Fibroblast of the aortic adventitia (primary cell): Measurements from ENCODE around the gene ATP8B3. TPM values are rescaled to one million over a fixed set of nuclear protein-coding genes. Genes with fewer than 3 reads are reported as not detected.

Source experiments
- DNase-seq: peaks from one replicate; pipeline ENCODE4 v3.0.0-alpha.2; 2010; ENCODE audit warnings: low read depth
- H3K4me3 ChIP-seq: 2 replicates; pipeline ENCODE4 v1.5.1; 2011; ENCODE audit warnings: low read depth, mild to moderate bottlenecking, control low read depth, low read length, moderate library complexity
- total RNA-seq: library from RNA; depleted of rRNA; stranded (reverse); fragments of >200 nt; gene quantifications from 2 replicates; pipeline ENCODE4 v1.2.3, GENCODE V29; 2012; ENCODE audit warnings: low replicate concordance
- TF ChIP-seq, protein P1 (sequence below): IDR thresholded peaks from 2 replicates; pipeline ENCODE4 v1.5.1; 2011; ENCODE audit warnings: mild to moderate bottlenecking, low read length, control low read depth, inconsistent platforms; ENCODE audit not compliant: insufficient read depth

Gene ATP8B3
- total RNA-seq, 1 donor = 3.3 TPM

DNA sequence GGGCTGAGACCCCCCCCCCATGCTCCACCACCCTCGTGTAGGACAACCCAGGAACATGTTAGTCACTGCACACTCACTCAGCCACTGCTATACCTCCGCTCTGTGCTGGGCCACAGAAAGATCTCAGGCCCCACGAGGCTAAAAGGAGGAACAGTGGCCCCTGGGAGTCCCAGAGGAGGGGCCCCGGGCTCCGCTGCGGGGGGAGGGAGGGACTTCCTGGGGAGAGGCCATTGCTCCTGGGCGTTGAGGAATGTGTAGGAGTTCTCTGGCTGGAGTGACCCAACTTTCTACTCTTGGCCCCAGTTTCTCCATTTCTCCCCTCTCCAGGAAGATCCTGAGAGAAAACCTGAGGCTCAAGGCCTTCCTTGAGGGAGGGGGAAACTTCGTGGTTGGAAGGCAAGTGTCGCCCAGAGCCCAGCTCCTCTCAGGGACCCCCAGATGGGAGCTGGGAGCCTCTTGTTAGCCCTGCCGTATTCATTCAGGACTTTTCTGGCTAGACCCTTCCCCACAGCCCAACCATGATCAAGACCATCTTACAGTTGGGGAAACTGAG, 45.2 kb downstream of the ATP8B3 start:
- TF ChIP-seq, protein P1, sequence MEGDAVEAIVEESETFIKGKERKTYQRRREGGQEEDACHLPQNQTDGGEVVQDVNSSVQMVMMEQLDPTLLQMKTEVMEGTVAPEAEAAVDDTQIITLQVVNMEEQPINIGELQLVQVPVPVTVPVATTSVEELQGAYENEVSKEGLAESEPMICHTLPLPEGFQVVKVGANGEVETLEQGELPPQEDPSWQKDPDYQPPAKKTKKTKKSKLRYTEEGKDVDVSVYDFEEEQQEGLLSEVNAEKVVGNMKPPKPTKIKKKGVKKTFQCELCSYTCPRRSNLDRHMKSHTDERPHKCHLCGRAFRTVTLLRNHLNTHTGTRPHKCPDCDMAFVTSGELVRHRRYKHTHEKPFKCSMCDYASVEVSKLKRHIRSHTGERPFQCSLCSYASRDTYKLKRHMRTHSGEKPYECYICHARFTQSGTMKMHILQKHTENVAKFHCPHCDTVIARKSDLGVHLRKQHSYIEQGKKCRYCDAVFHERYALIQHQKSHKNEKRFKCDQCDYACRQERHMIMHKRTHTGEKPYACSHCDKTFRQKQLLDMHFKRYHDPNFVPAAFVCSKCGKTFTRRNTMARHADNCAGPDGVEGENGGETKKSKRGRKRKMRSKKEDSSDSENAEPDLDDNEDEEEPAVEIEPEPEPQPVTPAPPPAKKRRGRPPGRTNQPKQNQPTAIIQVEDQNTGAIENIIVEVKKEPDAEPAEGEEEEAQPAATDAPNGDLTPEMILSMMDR = no peak
- no peak for DNase-seq

DNA sequence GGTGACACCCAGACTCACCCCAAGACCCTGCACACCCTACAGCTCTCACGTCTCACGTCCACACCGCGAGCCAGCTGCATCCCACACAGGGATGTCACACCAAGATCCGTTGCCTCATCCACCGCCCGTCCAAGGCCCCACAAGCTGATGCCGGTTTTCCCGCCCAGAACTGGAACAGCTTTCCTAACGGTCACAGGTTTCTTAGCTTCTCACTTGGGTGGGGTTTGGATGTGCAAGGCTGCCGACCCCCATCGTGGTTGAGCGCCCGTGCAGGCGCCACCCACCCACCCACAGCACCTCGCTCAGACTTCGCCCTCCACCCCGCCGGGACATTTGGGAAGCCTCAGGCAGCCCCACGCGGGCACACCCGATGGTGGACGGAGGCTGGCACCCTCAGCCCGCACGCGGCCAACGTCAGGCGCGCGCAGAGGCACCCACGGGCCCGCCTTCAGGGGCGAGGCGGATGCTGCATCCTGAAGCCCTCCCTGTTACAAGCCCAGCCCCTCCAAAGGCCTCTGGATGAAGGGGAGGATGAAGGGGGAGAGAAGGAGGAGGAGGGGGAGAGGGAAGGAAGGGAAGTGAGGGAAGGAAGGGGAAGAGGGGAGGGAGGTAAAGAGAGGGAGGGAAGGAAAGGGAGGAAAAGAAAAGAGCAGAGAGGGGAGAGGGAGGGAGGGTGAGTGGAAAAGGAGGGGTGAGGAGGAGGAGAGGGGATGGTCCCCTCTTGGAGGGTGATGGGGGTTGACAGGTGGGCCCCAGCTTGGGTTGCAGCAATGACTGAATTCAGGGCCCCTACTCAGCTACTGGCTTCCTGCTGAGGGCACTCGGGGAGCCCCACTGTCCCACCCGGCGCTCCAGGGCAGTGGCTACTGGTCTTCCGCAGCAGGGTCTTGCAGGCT, 45.9 kb downstream of the ATP8B3 start:
- H3K4me3 ChIP-seq = no peak overlapping the region
- TF ChIP-seq, protein P1 = no peak
- no peak for DNase-seq

More for the DNA sequence above, 45.2 kb downstream of the ATP8B3 start:
- H3K4me3 ChIP-seq = no peak overlapping the region

DNA sequence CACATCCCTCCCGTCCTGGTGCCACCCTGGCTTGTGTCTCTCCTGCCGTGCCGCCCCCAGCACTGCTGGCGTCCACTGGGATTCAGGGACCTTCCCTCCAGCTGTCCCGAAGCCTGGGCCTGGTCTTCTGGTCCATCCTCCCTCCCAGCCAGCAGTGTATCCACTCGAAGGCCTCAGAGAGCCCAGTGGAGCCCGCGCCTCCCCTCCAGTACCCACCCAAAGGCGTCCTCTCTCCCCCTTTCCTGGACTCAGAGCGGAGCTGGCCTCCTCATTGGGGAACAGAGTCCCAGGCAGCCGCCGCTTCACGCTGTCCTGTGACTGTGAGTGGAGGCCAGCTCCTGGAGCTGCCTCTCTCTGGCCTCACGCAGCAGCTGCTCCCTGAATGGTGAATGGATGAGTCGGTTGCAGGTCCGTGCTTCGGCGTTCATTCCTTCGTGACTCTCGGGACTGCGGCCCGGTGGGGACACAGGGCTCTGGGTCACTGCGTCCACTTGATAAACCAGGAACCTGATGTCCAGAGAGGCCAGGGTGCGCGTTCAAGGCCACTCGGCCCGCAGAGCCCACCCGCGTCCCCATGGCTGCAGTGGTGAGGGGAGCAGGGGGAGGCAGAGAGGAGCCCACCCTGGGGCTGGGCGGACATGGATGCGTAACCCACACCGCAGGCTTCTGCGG, 46.7 kb downstream of the ATP8B3 start:
- TF ChIP-seq, protein P1 = no peak
- no peak overlapping the region for H3K4me3 ChIP-seq
- DNase-seq = no peak

DNA sequence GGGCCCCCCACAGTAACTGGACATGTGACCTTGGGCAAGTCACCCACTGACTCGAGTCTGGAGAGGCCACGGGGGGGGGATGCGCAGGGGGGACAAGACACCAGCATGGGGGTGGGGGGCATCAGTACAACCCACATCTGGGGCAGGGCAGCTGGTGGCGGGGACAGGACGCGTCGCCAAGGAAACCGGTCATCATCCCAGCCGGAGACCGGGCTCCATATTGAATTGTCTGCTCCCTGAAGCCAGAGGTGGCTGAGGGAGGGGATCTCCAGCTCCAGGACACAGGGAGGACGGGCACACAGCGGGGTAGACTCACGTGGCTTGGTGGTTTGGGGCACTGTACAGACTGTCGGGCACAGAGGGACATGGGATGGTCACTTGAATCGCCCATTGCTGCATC, 47.3 kb downstream of the ATP8B3 start:
- TF ChIP-seq, protein P1 = no peak
- no peak for DNase-seq
- no peak overlapping the region for H3K4me3 ChIP-seq

DNA sequence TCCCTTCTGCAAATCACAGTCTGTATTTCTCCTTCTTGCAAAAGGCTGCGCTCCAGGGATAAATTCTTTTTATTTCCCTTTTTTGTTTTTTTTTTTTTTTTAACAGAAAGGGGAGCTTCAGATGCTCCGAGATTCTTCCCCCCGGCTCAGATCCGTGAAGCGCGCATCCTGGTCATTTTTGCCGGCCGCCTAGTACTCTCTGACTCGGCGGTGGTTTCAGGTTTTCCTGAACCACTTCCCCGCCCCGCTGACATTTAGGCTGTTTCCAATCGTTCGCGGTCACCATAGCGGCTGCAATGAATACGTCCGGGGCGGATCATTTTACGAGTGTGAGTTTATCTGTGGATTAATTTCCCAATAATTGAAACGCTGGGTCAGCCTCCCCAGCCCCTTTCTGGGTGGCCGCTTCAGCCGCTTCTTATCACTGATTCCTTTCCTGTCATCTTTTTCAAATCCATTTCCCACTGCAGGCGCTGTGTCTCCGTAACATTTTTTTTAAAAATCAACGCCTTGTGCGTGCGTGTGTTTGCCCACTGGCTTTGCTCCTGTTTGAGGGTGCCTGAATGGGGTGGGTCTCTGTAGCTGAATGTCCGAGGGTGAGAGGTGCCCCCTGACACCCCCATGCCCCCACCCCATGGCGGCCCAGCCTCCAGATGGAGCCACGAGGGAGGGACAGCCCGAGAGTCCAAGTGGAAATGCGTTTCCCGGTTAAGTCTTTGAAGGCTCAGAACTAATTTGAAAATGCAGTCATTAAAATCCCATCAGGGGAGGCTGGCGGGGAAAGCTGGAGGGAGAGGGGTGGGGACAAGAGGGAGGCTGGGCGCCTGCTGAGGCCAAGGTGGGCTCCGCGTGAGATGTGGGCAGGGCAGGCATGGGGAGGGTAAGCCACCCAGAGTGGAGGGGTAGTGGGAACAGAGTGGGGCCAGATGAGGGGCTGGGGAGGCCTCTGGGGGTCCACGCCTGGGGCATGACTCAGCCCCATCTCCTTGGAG, 48.1 kb downstream of the ATP8B3 start:
- H3K4me3 ChIP-seq = no peak overlapping the region
- DNase-seq = no peak
- TF ChIP-seq, protein P1 = no peak
